ENCODE data around the gene POMC. TPM values are rescaled to one million over a fixed set of nuclear protein-coding genes. Genes with fewer than 3 reads are reported as not detected.

The POMC gene
- total and polyA plus RNA-seq, 4 donors: 3.2 to 4.2 (median 3.8) TPM

GRCh38 chr2:25204190-25204838, 35.9 kb upstream of the POMC start:
- Histone ChIP-seq H3K27ac (ENCODE audit: low read depth in 1 of 2, low read length in 1 of 2) (peak overlapping the region in 1 of 2 donors; percentile 27), H3K36me3 (ENCODE audit: control insufficient read depth in 4 of 4, insufficient read depth in 4 of 4, low read length in 4 of 4) (no peaks in the 10 kb centered on the region), H3K4me1 (ENCODE audit: control insufficient read depth in 5 of 5, insufficient read depth in 5 of 5, low read length in 5 of 5) (no peaks in the 10 kb centered on the region), H3K27me3 (ENCODE audit: control insufficient read depth in 3 of 3, insufficient read depth in 3 of 3, low read length in 2 of 3) (no peaks in the 10 kb centered on the region), H3K9me3 (ENCODE audit: control insufficient read depth in 4 of 4, insufficient read depth in 3 of 4, low read length in 3 of 4) (no peaks in the 10 kb centered on the region), H3K4me3 (no peak overlapping the region), H3K9ac (ENCODE audit: insufficient read depth in 1 of 2, low read length in 2 of 2) (no peak overlapping the region)
- DNase-seq (peak; percentile 24 to 39 (median 36)), ATAC-seq (ENCODE audit: insufficient read depth, low FRiP score) (peak; percentile 22)
- no peak for TF ChIP-seq CTCF (IDR thresholded peaks at IDR 0.05; ENCODE audit: control extremely low read depth, extremely low read depth)
- 34 to 40% methylated on average over 43 to 59 of the region's 59 CpGs for WGBS, 2 donors

GRCh38 chr2:25202275-25202674, 33.9 kb upstream of the POMC start:
- WGBS, 2 donors: 36 to 75% methylated on average over 11 of the region's 11 CpGs
- Histone ChIP-seq H3K9me3 (ENCODE audit: control insufficient read depth in 4 of 4, insufficient read depth in 3 of 4, low read length in 3 of 4) (no peaks in the 10 kb centered on the region), H3K27me3 (ENCODE audit: control insufficient read depth in 3 of 3, insufficient read depth in 3 of 3, low read length in 2 of 3) (no peaks in the 10 kb centered on the region), H3K4me3 (no peak overlapping the region), H3K27ac (ENCODE audit: low read depth in 1 of 2, low read length in 1 of 2) (no peak overlapping the region), H3K9ac (ENCODE audit: insufficient read depth in 1 of 2, low read length in 2 of 2) (no peak overlapping the region), H3K36me3 (ENCODE audit: control insufficient read depth in 4 of 4, insufficient read depth in 4 of 4, low read length in 4 of 4) (no peaks in the 10 kb centered on the region), H3K4me1 (ENCODE audit: control insufficient read depth in 5 of 5, insufficient read depth in 5 of 5, low read length in 5 of 5) (peaks cover 0 to 13% (median 3%) of the 10 kb centered on the region in 5 donors)
- no peak for DNase-seq
- ATAC-seq (ENCODE audit: insufficient read depth, low FRiP score): no peak
- TF ChIP-seq CTCF (IDR thresholded peaks at IDR 0.05; ENCODE audit: control extremely low read depth, extremely low read depth): no peak

- no peak for ATAC-seq (ENCODE audit: insufficient read depth, low FRiP score)
- H3K9ac ChIP-seq (ENCODE audit: insufficient read depth in 1 of 2, low read length in 2 of 2): no peak overlapping the region
- H3K27ac ChIP-seq (ENCODE audit: low read depth in 1 of 2, low read length in 1 of 2): no peak overlapping the region
- no peak for DNase-seq
- no peaks in the 10 kb centered on the region for H3K27me3 ChIP-seq (ENCODE audit: control insufficient read depth in 3 of 3, insufficient read depth in 3 of 3, low read length in 2 of 3)
- no peak for TF ChIP-seq CTCF (IDR thresholded peaks at IDR 0.05; ENCODE audit: control extremely low read depth, extremely low read depth)
- H3K36me3 ChIP-seq (ENCODE audit: control insufficient read depth in 4 of 4, insufficient read depth in 4 of 4, low read length in 4 of 4): no peaks in the 10 kb centered on the region
- no peak overlapping the region for H3K4me3 ChIP-seq
- 94 to 97% methylated on average over 7 of the region's 7 CpGs for WGBS, 2 donors
- peaks cover 0 to 13% (median 3%) of the 10 kb centered on the region in 5 donors for H3K4me1 ChIP-seq (ENCODE audit: control insufficient read depth in 5 of 5, insufficient read depth in 5 of 5, low read length in 5 of 5)
- no peaks in the 10 kb centered on the region for H3K9me3 ChIP-seq (ENCODE audit: control insufficient read depth in 4 of 4, insufficient read depth in 3 of 4, low read length in 3 of 4)
Measured at GRCh38 chr2:25201794-25202193, 33.4 kb upstream of the POMC start.

GRCh38 chr2:25201265-25201664, 32.9 kb upstream of the POMC start:
- H3K36me3 ChIP-seq (ENCODE audit: control insufficient read depth in 4 of 4, insufficient read depth in 4 of 4, low read length in 4 of 4): no peaks in the 10 kb centered on the region
- DNase-seq: no peak
- peaks cover 0 to 13% (median 3%) of the 10 kb centered on the region in 5 donors for H3K4me1 ChIP-seq (ENCODE audit: control insufficient read depth in 5 of 5, insufficient read depth in 5 of 5, low read length in 5 of 5)
- 86 to 90% methylated on average over 6 of the region's 6 CpGs for WGBS, 2 donors
- H3K9me3 ChIP-seq (ENCODE audit: control insufficient read depth in 4 of 4, insufficient read depth in 3 of 4, low read length in 3 of 4): no peaks in the 10 kb centered on the region
- H3K27me3 ChIP-seq (ENCODE audit: control insufficient read depth in 3 of 3, insufficient read depth in 3 of 3, low read length in 2 of 3): no peaks in the 10 kb centered on the region
- ATAC-seq (ENCODE audit: insufficient read depth, low FRiP score): no peak
- no peak overlapping the region for H3K4me3 ChIP-seq
- no peak overlapping the region for H3K9ac ChIP-seq (ENCODE audit: insufficient read depth in 1 of 2, low read length in 2 of 2)
- no peak overlapping the region for H3K27ac ChIP-seq (ENCODE audit: low read depth in 1 of 2, low read length in 1 of 2)
- TF ChIP-seq CTCF (IDR thresholded peaks at IDR 0.05; ENCODE audit: control extremely low read depth, extremely low read depth): no peak

All from lung (tissue), 12 donors.